Measurements from ENCODE around the gene KANK4. TPM values are rescaled to one million over a fixed set of nuclear protein-coding genes. Genes with fewer than 3 reads are reported as not detected.

KANK4 gene
- total RNA-seq, 2 experiments from 2014 or later = not detected

- no peaks in the 10 kb centered on the region for H3K79me2 ChIP-seq (ENCODE audit: insufficient read depth, low read depth, low read length)
- intact Hi-C loops (cut with micrococcal nuclease; ENCODE audit: unreplicated experiment) = no loop called here
- no peak overlapping the region for H2AFZ ChIP-seq (ENCODE audit: low read length)
- TF ChIP-seq CTCF (conservative IDR thresholded peaks at IDR 0.05; ENCODE audit: low read length) (no peak), EZH2phosphoT487 (IDR thresholded peaks at IDR 0.05; ENCODE audit: borderline replicate concordance, low read depth, low read length) (no peak)
- H3K4me2 ChIP-seq (ENCODE audit: low read length) = no peak overlapping the region
- ChIA-PET POLR2A (interaction anchor here (0.7 kb wide), 1 partner anchor 279 kb away, joined by 3 read pairs; no protein-coding TSS in a partner anchor), CTCF (ENCODE audit: unreplicated experiment) (no interaction called here)
- no peaks in the 10 kb centered on the region for H3K36me3 ChIP-seq (ENCODE audit: insufficient read depth, low read length)
- H4K20me1 ChIP-seq (ENCODE audit: insufficient read depth, low read length) = no peaks in the 10 kb centered on the region
- H3K9me3 ChIP-seq (ENCODE audit: low read length) = no peaks in the 10 kb centered on the region
- no peaks in the 10 kb centered on the region for H3K9me2 ChIP-seq (ENCODE audit: insufficient read depth, low read length)
- no peak for DNase-seq (ENCODE audit: low spot score)
- H3K27ac ChIP-seq (ENCODE audit: low read depth, low read length, poor library complexity, severe bottlenecking) = no peak overlapping the region
- H3K4me1 ChIP-seq (ENCODE audit: insufficient read depth, low read length, poor library complexity, severe bottlenecking) = no peaks in the 10 kb centered on the region
- no peak overlapping the region for H3K4me3 ChIP-seq (ENCODE audit: low read depth, low read length, poor library complexity, severe bottlenecking)
- BruUV-seq (replicated peaks) = no TSS peak
These were observed 11.2 kb downstream of the KANK4 start for GRCh38 chr1:62307895-62308492.

- POLR2A ChIA-PET = interaction anchor here (0.6 to 0.7 kb wide), 3 partner anchors 9 to 981 kb away, joined by 3 to 4 read pairs (median 4); no protein-coding TSS in a partner anchor
- H3K79me2 ChIP-seq (ENCODE audit: insufficient read depth, low read depth, low read length) = no peaks in the 10 kb centered on the region
- CTCF ChIA-PET (ENCODE audit: unreplicated experiment) = no interaction called here
- no peak overlapping the region for H2AFZ ChIP-seq (ENCODE audit: low read length)
- no peak for TF ChIP-seq CTCF (conservative IDR thresholded peaks at IDR 0.05; ENCODE audit: low read length)
- H3K36me3 ChIP-seq (ENCODE audit: insufficient read depth, low read length) = no peaks in the 10 kb centered on the region
- H3K27ac ChIP-seq (ENCODE audit: low read depth, low read length, poor library complexity, severe bottlenecking) = no peak overlapping the region
- no peaks in the 10 kb centered on the region for H3K9me3 ChIP-seq (ENCODE audit: low read length)
- H3K4me3 ChIP-seq (ENCODE audit: low read depth, low read length, poor library complexity, severe bottlenecking) = no peak overlapping the region
- H3K4me2 ChIP-seq (ENCODE audit: low read length) = no peak overlapping the region
- no peak for DNase-seq (ENCODE audit: low spot score)
- intact Hi-C loops (cut with micrococcal nuclease; ENCODE audit: unreplicated experiment) = no loop called here
- BruUV-seq (replicated peaks) = no TSS peak
- H3K4me1 ChIP-seq (ENCODE audit: insufficient read depth, low read length, poor library complexity, severe bottlenecking) = no peaks in the 10 kb centered on the region
- no peaks in the 10 kb centered on the region for H3K9me2 ChIP-seq (ENCODE audit: insufficient read depth, low read length)
- H4K20me1 ChIP-seq (ENCODE audit: insufficient read depth, low read length) = no peaks in the 10 kb centered on the region
These were observed 11.8 kb downstream of the KANK4 start for GRCh38 chr1:62307446-62307845.

- BruUV-seq (replicated peaks) = no TSS peak
- Histone ChIP-seq H3K9me2 (ENCODE audit: insufficient read depth, low read length) (no peaks in the 10 kb centered on the region), H3K4me2 (ENCODE audit: low read length) (no peak overlapping the region), H2AFZ (ENCODE audit: low read length) (no peak overlapping the region), H3K36me3 (ENCODE audit: insufficient read depth, low read length) (no peaks in the 10 kb centered on the region), H3K4me1 (ENCODE audit: insufficient read depth, low read length, poor library complexity, severe bottlenecking) (no peaks in the 10 kb centered on the region), H3K9me3 (ENCODE audit: low read length) (no peaks in the 10 kb centered on the region), H3K27ac (ENCODE audit: low read depth, low read length, poor library complexity, severe bottlenecking) (no peak overlapping the region), H3K79me2 (ENCODE audit: insufficient read depth, low read depth, low read length) (no peaks in the 10 kb centered on the region), H3K4me3 (ENCODE audit: low read depth, low read length, poor library complexity, severe bottlenecking) (no peak overlapping the region), H4K20me1 (ENCODE audit: insufficient read depth, low read length) (no peaks in the 10 kb centered on the region)
- CTCF ChIA-PET (ENCODE audit: unreplicated experiment) = no interaction called here
- DNase-seq (ENCODE audit: low spot score) = no peak
- intact Hi-C loops (cut with micrococcal nuclease; ENCODE audit: unreplicated experiment) = no loop called here
- TF ChIP-seq EZH2phosphoT487 (IDR thresholded peaks at IDR 0.05; ENCODE audit: borderline replicate concordance, low read depth, low read length) = no peak
- no peak for TF ChIP-seq CTCF (conservative IDR thresholded peaks at IDR 0.05; ENCODE audit: low read length)
- POLR2A ChIA-PET = interaction anchor here (0.6 kb wide), 1 partner anchor 171 kb away, joined by 3 read pairs; no protein-coding TSS in a partner anchor
These were observed 13.2 kb downstream of the KANK4 start for GRCh38 chr1:62306065-62306464.
